Upper lobe of right lung (tissue), 1 donor: ENCODE measurements around the gene MEOX2. TPM values are rescaled to one million over a fixed set of nuclear protein-coding genes. Genes with fewer than 3 reads are reported as not detected.

Experiments
- ATAC-seq: fragments of 200-7000 bp; cut with Tn5 transposase; one replicate; pipeline ENCODE4 v1.9.1; 2020; ENCODE audit warnings: mild to moderate bottlenecking, moderate library complexity
- DNase-seq: peaks from one replicate; pipeline ENCODE4 v3.0.0-alpha.2; 2020
- H3K27ac ChIP-seq: fragments of 200-600 bp; one replicate; pipeline ENCODE4 v1.8.0; 2022
- H3K27me3 ChIP-seq: fragments of 200-600 bp; one replicate; pipeline ENCODE4 v1.8.0; 2022; ENCODE audit warnings: mild to moderate bottlenecking
- H3K36me3 ChIP-seq: fragments of 200-600 bp; one replicate; pipeline ENCODE4 v1.8.0; 2022
- H3K4me1 ChIP-seq: fragments of 200-600 bp; one replicate; pipeline ENCODE4 v1.8.0; 2022
- H3K4me3 ChIP-seq: fragments of 200-600 bp; one replicate; pipeline ENCODE4 v1.8.0; 2022; ENCODE audit warnings: mild to moderate bottlenecking
- H3K9me3 ChIP-seq: fragments of 200-600 bp; one replicate; pipeline ENCODE4 v1.8.0; 2022
- intact Hi-C: fragments of 100-400 bp; cut with DNase I; formaldehyde crosslinking; loops from one replicate; pipeline ENCODE4 v1.11.0; 2022
- total RNA-seq: library from RNA; stranded (reverse); fragmentation: NEBNext Ultra II Directional; extraction: Animal tissue kit (Norgen Biotek cat#: 25700); gene quantifications from one replicate; pipeline ENCODE4 v1.2.1, GENCODE V29; 2021
- TF ChIP-seq, protein P1 (sequence below): fragments of 200-600 bp; IDR thresholded peaks from one replicate; pipeline ENCODE4 v1.8.0; 2022; ENCODE audit warnings: antibody characterized with exemption
- donor health status: DM: no; HTN: yes; CAD: no; lungs with severe emphysema.

Gene MEOX2
- total RNA-seq, 1 donor from 2014 or later: 21.9 TPM

GRCh38 chr7:15719311-15719710, 32.8 kb upstream of the MEOX2 start:
- no peaks in the 10 kb centered on the region for H3K9me3 ChIP-seq
- no peaks in the 10 kb centered on the region for H3K4me1 ChIP-seq
- H3K4me3 ChIP-seq: no peak overlapping the region
- TF ChIP-seq, protein P1, sequence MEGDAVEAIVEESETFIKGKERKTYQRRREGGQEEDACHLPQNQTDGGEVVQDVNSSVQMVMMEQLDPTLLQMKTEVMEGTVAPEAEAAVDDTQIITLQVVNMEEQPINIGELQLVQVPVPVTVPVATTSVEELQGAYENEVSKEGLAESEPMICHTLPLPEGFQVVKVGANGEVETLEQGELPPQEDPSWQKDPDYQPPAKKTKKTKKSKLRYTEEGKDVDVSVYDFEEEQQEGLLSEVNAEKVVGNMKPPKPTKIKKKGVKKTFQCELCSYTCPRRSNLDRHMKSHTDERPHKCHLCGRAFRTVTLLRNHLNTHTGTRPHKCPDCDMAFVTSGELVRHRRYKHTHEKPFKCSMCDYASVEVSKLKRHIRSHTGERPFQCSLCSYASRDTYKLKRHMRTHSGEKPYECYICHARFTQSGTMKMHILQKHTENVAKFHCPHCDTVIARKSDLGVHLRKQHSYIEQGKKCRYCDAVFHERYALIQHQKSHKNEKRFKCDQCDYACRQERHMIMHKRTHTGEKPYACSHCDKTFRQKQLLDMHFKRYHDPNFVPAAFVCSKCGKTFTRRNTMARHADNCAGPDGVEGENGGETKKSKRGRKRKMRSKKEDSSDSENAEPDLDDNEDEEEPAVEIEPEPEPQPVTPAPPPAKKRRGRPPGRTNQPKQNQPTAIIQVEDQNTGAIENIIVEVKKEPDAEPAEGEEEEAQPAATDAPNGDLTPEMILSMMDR: no peak
- ATAC-seq (no peak), DNase-seq (no peak)
- intact Hi-C loops: no loop called here
- H3K27me3 ChIP-seq: no peaks in the 10 kb centered on the region
- H3K27ac ChIP-seq: no peak overlapping the region
- no peaks in the 10 kb centered on the region for H3K36me3 ChIP-seq

DNA sequence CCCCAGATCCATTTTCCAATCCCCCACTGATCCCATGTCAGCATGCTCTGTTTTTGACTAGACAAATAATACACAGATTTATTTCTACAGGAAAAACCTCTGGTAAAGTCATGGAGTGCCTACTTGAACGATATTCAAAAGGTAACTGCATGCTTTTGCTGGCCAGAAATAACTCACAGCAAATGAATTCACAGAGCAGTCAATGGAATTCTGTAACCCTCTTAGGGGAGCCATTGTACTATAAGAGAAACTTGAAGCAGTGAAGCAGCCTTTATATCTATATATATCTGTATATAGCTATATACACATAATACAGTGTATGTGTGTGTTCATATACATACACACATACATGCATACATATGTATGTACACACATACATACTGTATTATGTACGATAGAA, 29.0 kb upstream of the MEOX2 start:
- intact Hi-C loops: no loop called here
- TF ChIP-seq, protein P1: no peak
- Histone ChIP-seq H3K36me3 (no peaks in the 10 kb centered on the region), H3K4me1 (no peaks in the 10 kb centered on the region), H3K27me3 (no peaks in the 10 kb centered on the region), H3K9me3 (no peaks in the 10 kb centered on the region), H3K4me3 (no peak overlapping the region), H3K27ac (no peak overlapping the region)
- DNase-seq (no peak), ATAC-seq (no peak)

- no peak for ATAC-seq
- no peaks in the 10 kb centered on the region for H3K27me3 ChIP-seq
- H3K9me3 ChIP-seq: no peaks in the 10 kb centered on the region
- no peak overlapping the region for H3K4me3 ChIP-seq
- intact Hi-C loops: no loop called here
- H3K36me3 ChIP-seq: no peaks in the 10 kb centered on the region
- DNase-seq: no peak
- TF ChIP-seq, protein P1: no peak
- H3K27ac ChIP-seq: no peak overlapping the region
- no peaks in the 10 kb centered on the region for H3K4me1 ChIP-seq
Measured at GRCh38 chr7:15709978-15710377, 23.5 kb upstream of the MEOX2 start.

- Histone ChIP-seq H3K4me3 (no peak overlapping the region), H3K36me3 (no peaks in the 10 kb centered on the region), H3K9me3 (no peaks in the 10 kb centered on the region), H3K27ac (no peak overlapping the region), H3K4me1 (no peaks in the 10 kb centered on the region), H3K27me3 (no peaks in the 10 kb centered on the region)
- DNase-seq (no peak), ATAC-seq (no peak)
- intact Hi-C loops: no loop called here
- TF ChIP-seq, protein P1: no peak
Measured at GRCh38 chr7:15707570-15707969, 21.1 kb upstream of the MEOX2 start.

DNA sequence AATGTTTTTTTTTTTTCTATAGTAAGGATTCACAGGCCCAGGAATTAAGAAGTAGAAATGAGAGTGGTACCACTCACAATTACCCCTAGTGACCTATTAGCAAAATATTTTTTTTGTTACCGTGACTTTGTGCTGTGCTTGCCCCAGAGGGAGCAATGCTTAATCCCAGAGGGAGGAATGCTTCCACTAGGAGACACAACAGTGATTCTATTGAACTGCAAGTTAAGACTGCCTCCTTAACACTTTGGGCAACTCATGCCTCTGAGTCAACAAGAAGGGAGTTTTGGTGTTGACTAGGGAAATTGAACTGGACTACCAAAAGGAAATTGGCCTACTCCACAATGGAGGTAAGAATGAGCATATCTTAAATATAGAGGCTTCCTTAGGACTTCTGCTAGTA, 17.2 kb upstream of the MEOX2 start:
- intact Hi-C loops: no loop called here
- H3K27ac ChIP-seq: no peak overlapping the region
- no peak overlapping the region for H3K4me3 ChIP-seq
- TF ChIP-seq, protein P1: no peak
- ATAC-seq: no peak
- no peaks in the 10 kb centered on the region for H3K27me3 ChIP-seq
- DNase-seq: no peak
- no peaks in the 10 kb centered on the region for H3K36me3 ChIP-seq
- H3K4me1 ChIP-seq: no peaks in the 10 kb centered on the region
- H3K9me3 ChIP-seq: no peaks in the 10 kb centered on the region

GRCh38 chr7:15692501-15693020, 6.1 kb upstream of the MEOX2 start:
- Histone ChIP-seq H3K27me3 (peaks cover 17% of the 10 kb centered on the region), H3K9me3 (no peaks in the 10 kb centered on the region), H3K27ac (no peak overlapping the region), H3K4me3 (no peak overlapping the region), H3K36me3 (no peaks in the 10 kb centered on the region), H3K4me1 (no peaks in the 10 kb centered on the region)
- ATAC-seq: no peak
- TF ChIP-seq, protein P1: no peak
- no peak for DNase-seq
- intact Hi-C loops: no loop called here
